Activated CD4-positive, alpha-beta T cell treated with anti-CD3 and anti-CD28 coated beads, Interleukin-2, amount 10 ng/mL, durations not matched to agents 24 days and 14 days (primary cell): ENCODE results near the gene PLD6. TPM values are rescaled to one million over a fixed set of nuclear protein-coding genes. Genes with fewer than 3 reads are reported as not detected.

Source experiments
- total RNA-seq: library from RNA; stranded (reverse); gene quantifications from 2 replicates; pipeline ENCODE4 v1.2.3, GENCODE V29; 2022

The PLD6 gene
- total RNA-seq, 1 donor from 2014 or later: 17.2 TPM

Other genes starting within 250 kb of the PLD6 start
- not detected in 2 replicates for gene TNFRSF13B, start 234.2 kb downstream of the PLD6 start, total RNA-seq
- gene MPRIP, start 163.9 kb downstream of the PLD6 start, total RNA-seq: 155 and 161 TPM in 2 replicates
- gene FLCN, start 30.8 kb upstream of the PLD6 start, total RNA-seq: 34.1 and 34.7 TPM in 2 replicates
- gene COPS3, start 74.9 kb upstream of the PLD6 start, total RNA-seq: 125 and 133 TPM in 2 replicates
- gene NT5M, start 97.0 kb upstream of the PLD6 start, total RNA-seq: 7.1 and 8.1 TPM in 2 replicates